Osteoblast (primary cell): Measurements from ENCODE around the gene DPPA2. TPM values are rescaled to one million over a fixed set of nuclear protein-coding genes. Genes with fewer than 3 reads are reported as not detected.

ENCODE experiments used
- DNase-seq: peaks from one replicate; pipeline ENCODE4 v3.0.0; 2011; ENCODE audit warnings: low spot score, mixed read lengths; ENCODE audit not compliant: insufficient read length; ENCODE audit errors: missing footprints
- H2AFZ ChIP-seq: 2 replicates; pipeline ENCODE4 v1.6.0; 2011; ENCODE audit warnings: mild to moderate bottlenecking, low read length
- H3K27ac ChIP-seq: 2 replicates; pipeline ENCODE4 v1.5.1; 2011; ENCODE audit warnings: mild to moderate bottlenecking, low read depth, low read length, moderate library complexity
- H3K27me3 ChIP-seq: 2 replicates; pipeline ENCODE4 v1.6.0; 2012; ENCODE audit warnings: mild to moderate bottlenecking, control low read depth, inconsistent platforms, low read length, moderate library complexity; ENCODE audit not compliant: insufficient read depth
- H3K36me3 ChIP-seq: 2 replicates; pipeline ENCODE4 v1.5.1; 2011; ENCODE audit warnings: mild to moderate bottlenecking, low read length, control low read depth, moderate library complexity; ENCODE audit not compliant: insufficient read depth
- H3K4me1 ChIP-seq: 2 replicates; pipeline ENCODE4 v1.5.1; 2011; ENCODE audit warnings: mild to moderate bottlenecking, low read length, control low read depth, moderate library complexity; ENCODE audit not compliant: insufficient read depth
- H3K4me2 ChIP-seq: 2 replicates; pipeline ENCODE4 v1.6.0; 2011; ENCODE audit warnings: mild to moderate bottlenecking, low read length; ENCODE audit not compliant: insufficient read depth
- H3K4me3 ChIP-seq: fragments of 200-600 bp; sonication (generic); 3 replicates; pipeline ENCODE4 v1.5.1; 2012; ENCODE audit warnings: mild to moderate bottlenecking, low read length, inconsistent platforms; ENCODE audit not compliant: insufficient read depth
- H3K79me2 ChIP-seq: 2 replicates; pipeline ENCODE4 v1.6.0; 2012; ENCODE audit warnings: mild to moderate bottlenecking, low read length, control low read depth, inconsistent platforms; ENCODE audit not compliant: insufficient read depth
- H3K9me3 ChIP-seq: 2 replicates; pipeline ENCODE4 v1.5.1; 2011; ENCODE audit warnings: low read depth, low read length, control low read depth
- H4K20me1 ChIP-seq: 2 replicates; pipeline ENCODE4 v1.6.0; 2012; ENCODE audit warnings: mild to moderate bottlenecking, low read length, control low read depth; ENCODE audit not compliant: insufficient read depth
- CTCF ChIP-seq: IDR thresholded peaks from 2 replicates; pipeline ENCODE4 v1.5.1; 2011; ENCODE audit warnings: mild to moderate bottlenecking, low read depth, low read length, moderate library complexity; ENCODE audit errors: extremely low read depth
- total RNA-seq: library from RNA; depleted of rRNA; stranded (reverse); fragments of >200 nt; gene quantifications from 2 replicates; pipeline ENCODE4 v1.2.3, GENCODE V29; 2012

Gene DPPA2
- total RNA-seq, 1 donor, result not detected

GRCh38 chr3:109338322-109338721, 22.0 kb upstream of the DPPA2 start:
- Histone ChIP-seq H3K4me1 (no peaks in the 10 kb centered on the region), H2AFZ (no peak overlapping the region), H3K4me2 (no peak overlapping the region), H3K4me3 (no peak overlapping the region), H3K79me2 (no peaks in the 10 kb centered on the region), H4K20me1 (no peaks in the 10 kb centered on the region), H3K27me3 (no peaks in the 10 kb centered on the region), H3K36me3 (no peaks in the 10 kb centered on the region), H3K9me3 (no peaks in the 10 kb centered on the region), H3K27ac (no peak overlapping the region)
- no peak for DNase-seq
- no peak for TF ChIP-seq CTCF

GRCh38 chr3:109337393-109337792, 21.1 kb upstream of the DPPA2 start, which contains the start of gene DPPA4:
TSS of gene DPPA4 (minus strand) at chr3:109337546. CDS start at chr3:109337517, 29 bp downstream.
- Histone ChIP-seq H2AFZ (peak within 1 kb of the TSS; percentile 88), H3K27ac (no peak within 1 kb of the TSS), H3K36me3 (no peaks in the 10 kb centered on the region), H3K4me3 (peak within 1 kb of the TSS; percentile 69), H3K4me2 (peak within 1 kb of the TSS; percentile 83), H3K4me1 (no peaks in the 10 kb centered on the region), H4K20me1 (no peaks in the 10 kb centered on the region), H3K9me3 (no peaks in the 10 kb centered on the region), H3K79me2 (no peaks in the 10 kb centered on the region), H3K27me3 (no peaks in the 10 kb centered on the region)
- TF ChIP-seq CTCF, result no peak
- no peak for DNase-seq

GRCh38 chr3:109336291-109336861, 20.1 kb upstream of the DPPA2 start:
- no peaks in the 10 kb centered on the region for H4K20me1 ChIP-seq
- H3K36me3 ChIP-seq, result no peaks in the 10 kb centered on the region
- H3K4me2 ChIP-seq, result peak overlapping the region; percentile 83
- peak overlapping the region; percentile 88 for H2AFZ ChIP-seq
- H3K27ac ChIP-seq, result no peak overlapping the region
- DNase-seq, result no peak
- H3K79me2 ChIP-seq, result no peaks in the 10 kb centered on the region
- H3K4me1 ChIP-seq, result no peaks in the 10 kb centered on the region
- TF ChIP-seq CTCF, result no peak
- H3K9me3 ChIP-seq, result no peaks in the 10 kb centered on the region
- no peaks in the 10 kb centered on the region for H3K27me3 ChIP-seq
- peak overlapping the region; percentile 69 for H3K4me3 ChIP-seq

GRCh38 chr3:109334572-109334971, 18.3 kb upstream of the DPPA2 start:
- no peaks in the 10 kb centered on the region for H3K9me3 ChIP-seq
- TF ChIP-seq CTCF, result no peak
- H3K79me2 ChIP-seq, result no peaks in the 10 kb centered on the region
- no peak overlapping the region for H3K4me2 ChIP-seq
- H3K27ac ChIP-seq, result no peak overlapping the region
- no peaks in the 10 kb centered on the region for H4K20me1 ChIP-seq
- DNase-seq, result no peak
- H2AFZ ChIP-seq, result no peak overlapping the region
- H3K36me3 ChIP-seq, result no peaks in the 10 kb centered on the region
- no peaks in the 10 kb centered on the region for H3K27me3 ChIP-seq
- no peak overlapping the region for H3K4me3 ChIP-seq
- H3K4me1 ChIP-seq, result no peaks in the 10 kb centered on the region
